Ascending aorta (tissue), 2 donors: ENCODE results near the gene PLEKHG2. TPM values are rescaled to one million over a fixed set of nuclear protein-coding genes. Genes with fewer than 3 reads are reported as not detected.
A peak's percentile ranks its signal among the peaks of the same experiment; 100 is the strongest.

Experiments
- DNase-seq, 2 donors: peaks; one replicate each; pipeline ENCODE4 v3.0.0-alpha.2; 2019; ENCODE audit warnings: low spot score in 2 of 2
- H3K27ac ChIP-seq, 2 donors: fragments of 200-600 bp; sonication (generic); one replicate each; pipeline ENCODE4 v1.5.1; 2016 to 2017; ENCODE audit warnings: mild to moderate bottlenecking in 1 of 2
- H3K27me3 ChIP-seq: fragments of 200-600 bp; sonication (generic); one replicate; pipeline ENCODE4 v1.5.1; 2017
- H3K36me3 ChIP-seq, 2 donors: fragments of 200-600 bp; sonication (generic); one replicate each; pipeline ENCODE4 v1.5.1; 2016
- H3K4me1 ChIP-seq, 2 donors: fragments of 200-600 bp; sonication (generic); one replicate each; pipeline ENCODE4 v1.5.1; 2016 to 2017; ENCODE audit warnings: mild to moderate bottlenecking in 1 of 2
- H3K4me3 ChIP-seq, 2 donors: fragments of 200-600 bp; sonication (generic); one replicate each; pipeline ENCODE4 v1.5.1; 2016 to 2017; ENCODE audit warnings: mild to moderate bottlenecking in 1 of 2
- H3K9me3 ChIP-seq, 2 donors: fragments of 200-600 bp; sonication (generic); one replicate each; pipeline ENCODE4 v1.5.1; 2016
- CTCF ChIP-seq, 3 experiments: fragments of 200-600 bp in 2 of 3; fragments of 450-650 bp in 1 of 3; sonication (generic) in 2 of 3; IDR thresholded peaks; one replicate each; pipeline ENCODE4 v1.5.1; 2016 to 2019; ENCODE audit warnings: antibody characterized with exemption in 3 of 3, mild to moderate bottlenecking in 1 of 3, moderate library complexity in 1 of 3
- intact Hi-C: fragments of 100-400 bp; cut with DNase I; formaldehyde crosslinking; loops from one replicate; pipeline ENCODE4 v1.15.1; 2023
- total RNA-seq: library from RNA; depleted of rRNA; stranded (reverse); fragments of >200 nt; gene quantifications from one replicate; pipeline ENCODE4 v1.1.0, GENCODE V29; 2016

PLEKHG2 gene
- total RNA-seq, 1 donor from 2014 or later, result 52.9 TPM

GRCh38 chr19:39417463-39418181 is 5.2 kb downstream of the PLEKHG2 start:
- DNase-seq, result no peak
- intact Hi-C loops, result no loop called here
- peak overlapping the region; percentile 10 to 50 for H3K27ac ChIP-seq
- no peak overlapping the region for H3K4me3 ChIP-seq
- no peaks in the 10 kb centered on the region for H3K9me3 ChIP-seq
- H3K27me3 ChIP-seq, result no peaks in the 10 kb centered on the region
- peaks cover 52 to 60% of the 10 kb centered on the region in 2 donors for H3K36me3 ChIP-seq
- no peak for TF ChIP-seq CTCF (IDR thresholded peaks at IDR 0.05)
- peaks cover 9 to 25% of the 10 kb centered on the region in 2 donors for H3K4me1 ChIP-seq

- intact Hi-C loops, result no loop called here
- H3K36me3 ChIP-seq, result peaks cover 65 to 74% of the 10 kb centered on the region in 2 donors
Observed at GRCh38 chr19:39419003-39419402, 6.5 kb downstream of the PLEKHG2 start.

DNA sequence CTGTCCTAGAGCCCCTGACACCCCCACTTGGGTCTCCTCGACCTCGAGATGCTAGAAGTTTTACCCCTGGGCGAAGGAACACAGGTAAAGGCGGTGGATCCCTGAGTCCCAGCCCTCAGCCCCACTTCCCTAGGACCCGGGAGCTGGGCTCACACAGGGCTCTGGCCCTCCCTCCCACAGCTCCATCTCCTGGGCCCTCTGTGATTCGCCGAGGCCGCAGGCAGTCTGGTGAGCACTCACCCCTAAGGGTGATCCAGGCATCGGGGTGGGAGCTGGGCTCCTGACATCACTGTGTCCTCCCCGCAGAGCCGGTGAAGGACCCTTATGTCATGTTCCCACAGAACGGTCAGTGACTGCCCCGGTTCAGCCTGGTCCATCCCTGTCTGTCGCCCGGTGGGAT is 8.3 kb downstream of the PLEKHG2 start:
- no peak for DNase-seq
- TF ChIP-seq CTCF (IDR thresholded peaks at IDR 0.05), result no peak
- H3K9me3 ChIP-seq, result no peaks in the 10 kb centered on the region
- H3K4me3 ChIP-seq, result no peak overlapping the region
- no peak overlapping the region for H3K27ac ChIP-seq
- H3K36me3 ChIP-seq, result peaks cover 70 to 89% of the 10 kb centered on the region in 2 donors
- H3K4me1 ChIP-seq, result peaks cover 0 to 11% of the 10 kb centered on the region in 2 donors
- H3K27me3 ChIP-seq, result no peaks in the 10 kb centered on the region
- intact Hi-C loops, result no loop called here

More at GRCh38 chr19:39419003-39419402, 6.5 kb downstream of the PLEKHG2 start:
- no peak for TF ChIP-seq CTCF (IDR thresholded peaks at IDR 0.05)
- Histone ChIP-seq H3K4me1 (peaks cover 9 to 25% of the 10 kb centered on the region in 2 donors), H3K9me3 (no peaks in the 10 kb centered on the region), H3K27ac (no peak overlapping the region), H3K4me3 (no peak overlapping the region), H3K27me3 (no peaks in the 10 kb centered on the region)
- DNase-seq, result no peak

DNA sequence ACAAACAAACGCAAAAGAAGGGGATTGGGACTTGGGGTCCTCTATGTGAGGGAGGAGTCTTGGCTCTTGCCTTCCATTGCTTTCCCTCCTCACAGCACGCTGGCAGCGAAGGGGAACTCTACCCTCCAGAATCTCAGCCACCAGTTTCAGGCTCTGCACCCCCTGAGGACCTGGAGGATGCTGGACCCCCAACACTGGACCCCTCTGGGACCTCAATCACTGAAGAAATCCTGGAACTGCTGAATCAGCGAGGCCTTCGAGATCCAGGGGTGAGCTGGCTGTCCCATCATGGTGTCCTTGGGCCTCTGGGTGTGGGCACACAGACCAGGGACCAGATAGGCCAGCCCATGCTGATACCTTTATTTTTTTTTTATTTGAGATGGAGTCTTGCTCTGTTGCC is 9.6 kb downstream of the PLEKHG2 start:
- Histone ChIP-seq H3K36me3 (peaks cover 60 to 84% of the 10 kb centered on the region in 2 donors), H3K4me3 (no peak overlapping the region), H3K27ac (no peak overlapping the region), H3K4me1 (peaks cover 0 to 3% of the 10 kb centered on the region in 2 donors), H3K9me3 (no peaks in the 10 kb centered on the region), H3K27me3 (no peaks in the 10 kb centered on the region)
- no peak for DNase-seq
- intact Hi-C loops, result no loop called here
- no peak for TF ChIP-seq CTCF (IDR thresholded peaks at IDR 0.05)

- H3K9me3 ChIP-seq, result no peaks in the 10 kb centered on the region
- no peak overlapping the region for H3K4me3 ChIP-seq
- DNase-seq, result no peak
- H3K27me3 ChIP-seq, result no peaks in the 10 kb centered on the region
- H3K27ac ChIP-seq, result no peak overlapping the region
- peaks cover 3 to 6% of the 10 kb centered on the region in 2 donors for H3K4me1 ChIP-seq
- intact Hi-C loops, result no loop called here
- no peak for TF ChIP-seq CTCF (IDR thresholded peaks at IDR 0.05)
- H3K36me3 ChIP-seq, result peaks cover 49 to 69% of the 10 kb centered on the region in 2 donors
Observed at GRCh38 chr19:39423258-39424086, 11.0 kb downstream of the PLEKHG2 start.
